Suprapubic skin (tissue), 3 donors: Measurements from ENCODE around the gene JAZF1.

Experiments
- EP300 ChIP-seq: sonication (generic); formaldehyde crosslinking; IDR thresholded peaks from one replicate; pipeline ENCODE4 v1.6.1; 2017; ENCODE audit warnings: antibody characterized with exemption
- POLR2A ChIP-seq, 2 donors: fragments of 450-650 bp; IDR thresholded peaks; one replicate each; pipeline ENCODE4 v1.6.1; 2017; ENCODE audit warnings: antibody characterized with exemption in 2 of 2, mild to moderate bottlenecking in 2 of 2, moderate library complexity in 2 of 2
- TF ChIP-seq, protein P1 (sequence below), 2 donors: fragments of 200-600 bp in 1 of 2; fragments of 450-650 bp in 1 of 2; sonication (generic) in 1 of 2; IDR thresholded peaks; one replicate each; pipeline ENCODE4 v1.5.1; 2016 to 2019; ENCODE audit warnings: antibody characterized with exemption in 2 of 2, mild to moderate bottlenecking in 1 of 2, moderate library complexity in 1 of 2

DNA sequence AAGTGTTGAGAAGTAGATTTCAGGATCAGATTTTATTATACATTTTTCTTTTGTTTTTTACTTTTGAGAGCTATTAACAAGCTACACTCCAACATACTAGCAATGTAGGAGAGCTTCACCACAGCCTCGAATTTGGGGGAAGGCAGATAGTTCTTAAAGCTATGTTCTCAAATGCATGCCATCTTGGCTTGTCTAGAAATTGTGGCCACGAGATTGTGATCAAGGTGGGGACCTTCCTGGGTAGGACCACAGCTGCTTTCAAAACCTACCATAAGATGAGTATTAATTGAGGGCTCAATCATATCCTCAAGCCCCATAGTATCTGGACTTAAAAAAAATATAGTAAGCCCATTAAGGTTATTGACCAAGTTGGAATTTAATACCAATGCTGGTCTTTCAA lies 27.9 kb upstream of the JAZF1 start:
- TF ChIP-seq, protein P1, sequence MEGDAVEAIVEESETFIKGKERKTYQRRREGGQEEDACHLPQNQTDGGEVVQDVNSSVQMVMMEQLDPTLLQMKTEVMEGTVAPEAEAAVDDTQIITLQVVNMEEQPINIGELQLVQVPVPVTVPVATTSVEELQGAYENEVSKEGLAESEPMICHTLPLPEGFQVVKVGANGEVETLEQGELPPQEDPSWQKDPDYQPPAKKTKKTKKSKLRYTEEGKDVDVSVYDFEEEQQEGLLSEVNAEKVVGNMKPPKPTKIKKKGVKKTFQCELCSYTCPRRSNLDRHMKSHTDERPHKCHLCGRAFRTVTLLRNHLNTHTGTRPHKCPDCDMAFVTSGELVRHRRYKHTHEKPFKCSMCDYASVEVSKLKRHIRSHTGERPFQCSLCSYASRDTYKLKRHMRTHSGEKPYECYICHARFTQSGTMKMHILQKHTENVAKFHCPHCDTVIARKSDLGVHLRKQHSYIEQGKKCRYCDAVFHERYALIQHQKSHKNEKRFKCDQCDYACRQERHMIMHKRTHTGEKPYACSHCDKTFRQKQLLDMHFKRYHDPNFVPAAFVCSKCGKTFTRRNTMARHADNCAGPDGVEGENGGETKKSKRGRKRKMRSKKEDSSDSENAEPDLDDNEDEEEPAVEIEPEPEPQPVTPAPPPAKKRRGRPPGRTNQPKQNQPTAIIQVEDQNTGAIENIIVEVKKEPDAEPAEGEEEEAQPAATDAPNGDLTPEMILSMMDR (IDR thresholded peaks at IDR 0.05), result no peak
- TF ChIP-seq POLR2A (IDR thresholded peaks at IDR 0.05) (no peak), EP300 (no peak)
